Mesothelial cell of epicardium (in vitro differentiated cells): ENCODE results near the gene AGR3. TPM values are rescaled to one million over a fixed set of nuclear protein-coding genes. Genes with fewer than 3 reads are reported as not detected.
"Not testable (repeated sequence)": the region's sequence is repeated elsewhere in the genome, so short reads cannot be mapped to it uniquely, and the experiment has no call there.

ENCODE experiments used
- DNase-seq, 2 experiments: peaks; one replicate each; pipeline ENCODE4 v3.0.0; 2021; ENCODE audit warnings: low spot score in 2 of 2; ENCODE audit not compliant: unreplicated experiment in 2 of 2
- H3K27ac Mint-ChIP-seq: 2 replicates; pipeline ENCODE4 v1.8.0; 2021; ENCODE audit warnings: mixed read lengths
- H3K27me3 Mint-ChIP-seq: 2 replicates; pipeline ENCODE4 v1.8.0; 2021; ENCODE audit warnings: low read depth, mixed read lengths
- H3K36me3 Mint-ChIP-seq: 2 replicates; pipeline ENCODE4 v1.8.0; 2021; ENCODE audit warnings: mixed read lengths
- H3K4me1 Mint-ChIP-seq: 2 replicates; pipeline ENCODE4 v1.8.0; 2021; ENCODE audit warnings: mixed read lengths
- H3K4me3 Mint-ChIP-seq: 2 replicates; pipeline ENCODE4 v1.8.0; 2021; ENCODE audit warnings: mild to moderate bottlenecking, moderate library complexity, mixed read lengths
- H3K9me3 Mint-ChIP-seq: 2 replicates; pipeline ENCODE4 v1.8.0; 2021; ENCODE audit warnings: mixed read lengths
- CTCF ChIP-seq: fragments of 200-600 bp; sonication (generic); IDR thresholded peaks from one replicate; pipeline ENCODE4 v1.5.0; 2021; ENCODE audit warnings: antibody characterized with exemption; ENCODE audit not compliant: unreplicated experiment
- total RNA-seq: library from RNA; stranded (reverse); gene quantifications from 3 replicates; pipeline ENCODE4 v1.2.1, GENCODE V29; 2021

Gene AGR3
- total RNA-seq, 1 donor from 2014 or later, result 1.7 TPM

- no peak for TF ChIP-seq CTCF
- H3K4me1 Mint-ChIP-seq, result peaks cover 21% of the 10 kb centered on the region
- DNase-seq, result no peak
- H3K9me3 Mint-ChIP-seq, result no peaks in the 10 kb centered on the region
- H3K4me3 Mint-ChIP-seq, result no peak overlapping the region
- no peaks in the 10 kb centered on the region for H3K27me3 Mint-ChIP-seq
- H3K27ac Mint-ChIP-seq, result no peak overlapping the region
- H3K36me3 Mint-ChIP-seq, result no peaks in the 10 kb centered on the region
These were observed 2.1 kb upstream of the AGR3 start for GRCh38 chr7:16883918-16884317.

- Mint-ChIP-seq H3K36me3 (no peaks in the 10 kb centered on the region), H3K4me1 (peaks cover 16% of the 10 kb centered on the region), H3K4me3 (no peak overlapping the region), H3K9me3 (no peaks in the 10 kb centered on the region), H3K27me3 (no peaks in the 10 kb centered on the region), H3K27ac (peak overlapping the region; percentile 50)
- TF ChIP-seq CTCF, result no peak
- no peak for DNase-seq
These were observed 1.2 kb downstream of the AGR3 start for GRCh38 chr7:16880554-16880953.

- TF ChIP-seq CTCF, result no peak
- H3K27ac Mint-ChIP-seq, result no peak overlapping the region
- no peak for DNase-seq
- no peaks in the 10 kb centered on the region for H3K36me3 Mint-ChIP-seq
- H3K4me1 Mint-ChIP-seq, result peaks cover 16% of the 10 kb centered on the region
- H3K4me3 Mint-ChIP-seq, result no peak overlapping the region
- no peaks in the 10 kb centered on the region for H3K9me3 Mint-ChIP-seq
- H3K27me3 Mint-ChIP-seq, result no peaks in the 10 kb centered on the region
These were observed 2.6 kb downstream of the AGR3 start for GRCh38 chr7:16879181-16879580.

- TF ChIP-seq CTCF, result no peak
- H3K4me3 Mint-ChIP-seq, result no peak overlapping the region
- H3K36me3 Mint-ChIP-seq, result peaks cover 8% of the 10 kb centered on the region
- peaks cover 16% of the 10 kb centered on the region for H3K9me3 Mint-ChIP-seq
- DNase-seq, result no peak
- peaks cover 4% of the 10 kb centered on the region for H3K4me1 Mint-ChIP-seq
- H3K27ac Mint-ChIP-seq, result no peak overlapping the region
- H3K27me3 Mint-ChIP-seq, result no peaks in the 10 kb centered on the region
These were observed 5.9 kb downstream of the AGR3 start for GRCh38 chr7:16875861-16876260.

GRCh38 chr7:16874066-16874465 lies 7.7 kb downstream of the AGR3 start:
- Mint-ChIP-seq H3K27ac (no peak overlapping the region), H3K27me3 (no peaks in the 10 kb centered on the region), H3K4me3 (no peak overlapping the region), H3K9me3 (peaks cover 16% of the 10 kb centered on the region), H3K36me3 (peaks cover 8% of the 10 kb centered on the region), H3K4me1 (no peaks in the 10 kb centered on the region)
- no peak for TF ChIP-seq CTCF
- DNase-seq, result no peak

GRCh38 chr7:16867328-16867727 lies 14.5 kb downstream of the AGR3 start:
- H3K4me3 Mint-ChIP-seq, result no peak overlapping the region
- H3K9me3 Mint-ChIP-seq, result peaks cover 18% of the 10 kb centered on the region
- no peaks in the 10 kb centered on the region for H3K27me3 Mint-ChIP-seq
- H3K4me1 Mint-ChIP-seq, result no peaks in the 10 kb centered on the region
- DNase-seq, result no peak
- no peak for TF ChIP-seq CTCF
- peaks cover 7% of the 10 kb centered on the region for H3K36me3 Mint-ChIP-seq
- no peak overlapping the region for H3K27ac Mint-ChIP-seq

- H3K27ac Mint-ChIP-seq, result not testable (repeated sequence)
These were observed 28.6 kb downstream of the AGR3 start for GRCh38 chr7:16853189-16853588.

More at GRCh38 chr7:16853189-16853588, 28.6 kb downstream of the AGR3 start:
- DNase-seq, H3K9me3 Mint-ChIP-seq, H3K4me1 Mint-ChIP-seq, H3K27me3 Mint-ChIP-seq, H3K4me3 Mint-ChIP-seq, H3K36me3 Mint-ChIP-seq: not testable (repeated sequence)
